ENCODE data around the gene SLC2A9.

DNA sequence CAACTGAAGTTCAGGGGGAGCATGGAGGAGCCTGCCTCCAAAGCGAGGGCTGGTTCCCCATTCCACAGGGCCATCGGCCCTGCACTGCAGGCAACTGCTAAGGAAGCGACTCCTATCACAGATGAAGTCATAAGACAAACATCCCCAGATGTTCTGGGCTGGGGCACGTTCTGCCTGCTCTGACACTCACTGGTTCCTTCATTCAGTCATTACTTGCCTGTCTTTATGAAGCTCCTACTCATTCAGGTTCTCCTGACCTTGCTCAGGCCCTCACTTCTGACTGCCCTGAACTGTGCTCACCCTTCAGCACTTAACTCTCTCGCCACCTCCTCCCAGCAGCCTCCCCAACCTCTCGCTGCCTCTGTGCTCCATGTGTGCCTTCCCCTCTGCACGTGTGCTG is 2.5 kb upstream of the SLC2A9 start:
- TF ChIP-seq CTCF (IDR thresholded peaks at IDR 0.05) (no peak), POLR2A (IDR thresholded peaks at IDR 0.05) (no peak)

Data from stomach (tissue), 4 donors.